Liver (tissue), 9 donors: Measurements from ENCODE around the gene COBL. TPM values are rescaled to one million over a fixed set of nuclear protein-coding genes. Genes with fewer than 3 reads are reported as not detected.

Experiments used
- DNase-seq: peaks from one replicate; pipeline ENCODE4 v3.0.0-alpha.2; 2017; ENCODE audit warnings: low spot score
- H3K27ac ChIP-seq, 2 donors: one replicate each; pipeline ENCODE4 v1.7.0; 2013; ENCODE audit warnings: inconsistent platforms in 2 of 2, low read length in 2 of 2, control low read depth in 1 of 2, low read depth in 1 of 2, mild to moderate bottlenecking in 1 of 2
- H3K27me3 ChIP-seq, 4 donors: one replicate each; pipeline versions ENCODE4 v1.6.1 to v1.7.0; 2013; ENCODE audit warnings: low read length in 3 of 4, inconsistent platforms in 1 of 4, mild to moderate bottlenecking in 1 of 4, moderate library complexity in 1 of 4; ENCODE audit not compliant: control insufficient read depth in 4 of 4, insufficient read depth in 4 of 4
- H3K36me3 ChIP-seq, 4 donors: one replicate each; pipeline versions ENCODE4 v1.6.1 to v1.7.0; 2013; ENCODE audit warnings: low read length in 3 of 4, mild to moderate bottlenecking in 3 of 4, low read depth in 1 of 4, moderate library complexity in 1 of 4; ENCODE audit not compliant: control insufficient read depth in 4 of 4, insufficient read depth in 3 of 4
- H3K4me1 ChIP-seq, 4 donors: one replicate each; pipeline versions ENCODE4 v1.6.1 to v1.7.0; 2013; ENCODE audit warnings: low read length in 3 of 4, mild to moderate bottlenecking in 3 of 4, moderate library complexity in 1 of 4; ENCODE audit not compliant: control insufficient read depth in 4 of 4, insufficient read depth in 4 of 4
- H3K4me3 ChIP-seq, 3 donors: one replicate each; pipeline versions ENCODE4 v1.6.1 to v1.7.0; 2013; ENCODE audit warnings: low read length in 3 of 3, control low read depth in 1 of 3, low read depth in 1 of 3, mild to moderate bottlenecking in 1 of 3
- H3K9ac ChIP-seq, 2 donors: one replicate each; pipeline ENCODE4 v1.7.0; 2013; ENCODE audit warnings: low read length in 2 of 2, mild to moderate bottlenecking in 2 of 2, moderate library complexity in 2 of 2, control low read depth in 1 of 2, low read depth in 1 of 2
- H3K9me3 ChIP-seq, 4 donors: one replicate each; pipeline versions ENCODE4 v1.6.1 to v1.7.0; 2013; ENCODE audit warnings: low read length in 3 of 4; ENCODE audit not compliant: control insufficient read depth in 4 of 4
- CTCF ChIP-seq: fragments of 150-350 bp; IDR thresholded peaks from 2 replicates; pipeline ENCODE4 v1.5.1; 2017; ENCODE audit warnings: improper control_type of control experiment, low read depth, low read length; ENCODE audit not compliant: missing input control
- EGR1 ChIP-seq, 2 donors: IDR thresholded peaks; 2 replicates each; pipeline ENCODE4 v1.6.1; 2016 to 2018; ENCODE audit warnings: antibody characterized with exemption in 2 of 2, low read depth in 2 of 2
- FOXA1 ChIP-seq: IDR thresholded peaks from 2 replicates; pipeline ENCODE4 v1.6.1; 2016; ENCODE audit warnings: antibody characterized with exemption
- FOXA2 ChIP-seq: IDR thresholded peaks from 2 replicates; pipeline ENCODE4 v1.6.1; 2016; ENCODE audit warnings: antibody characterized with exemption
- GABPA ChIP-seq, 2 donors: IDR thresholded peaks in 1 of 2; conservative IDR thresholded peaks in 1 of 2; 2 replicates each; pipeline ENCODE4 v1.6.1; 2016; ENCODE audit warnings: antibody characterized with exemption in 2 of 2, mild to moderate bottlenecking in 1 of 2, moderate library complexity in 1 of 2
- HNF4A ChIP-seq, 2 donors: conservative IDR thresholded peaks; 2 replicates each; pipeline ENCODE4 v1.6.1; 2016; ENCODE audit warnings: antibody characterized with exemption in 2 of 2, mild to moderate bottlenecking in 2 of 2
- NR2F2 ChIP-seq: IDR thresholded peaks from 2 replicates; pipeline ENCODE4 v1.6.1; 2016; ENCODE audit warnings: antibody characterized with exemption
- RAD21 ChIP-seq, 2 donors: IDR thresholded peaks; 2 replicates each; pipeline ENCODE4 v1.6.1; 2016; ENCODE audit warnings: antibody characterized with exemption in 2 of 2, mild to moderate bottlenecking in 2 of 2
- RXRA ChIP-seq, 2 donors: IDR thresholded peaks; 2 replicates each; pipeline ENCODE4 v1.6.1; 2017 to 2018; ENCODE audit warnings: antibody characterized with exemption in 2 of 2, mild to moderate bottlenecking in 1 of 2
- SP1 ChIP-seq: IDR thresholded peaks from 2 replicates; pipeline ENCODE4 v1.6.1; 2018; ENCODE audit warnings: antibody characterized with exemption, mild to moderate bottlenecking
- ZBTB33 ChIP-seq: IDR thresholded peaks from 2 replicates; pipeline ENCODE4 v1.6.1; 2016; ENCODE audit warnings: antibody characterized with exemption
- WGBS: extraction: QIAGEN DNeasy Blood & Tissue Kit; methylation state at CpG from one replicate; pipeline ENCODE4 v1.1.7; 2013; 5-methylcytosine and 5-hydroxymethylcytosine counted together
- polyA plus RNA-seq, 2 donors: library from polyadenylated mRNA; stranded (reverse) in 1 of 2; unstranded in 1 of 2; fragments of 200-250 nt in 1 of 2; fragments of >200 nt in 1 of 2; fragmentation: Nextera tagmentation in 1 of 2; extraction: Ambion mirVana in 1 of 2; gene quantifications; one replicate each; pipeline versions ENCODE4 v1.2.1 to v1.2.3, GENCODE V29; 2013 to 2015
- total RNA-seq, 2 donors: library from RNA; depleted of rRNA; stranded (reverse); fragments of >200 nt; gene quantifications; one replicate each; pipeline ENCODE4 v1.2.3, GENCODE V29; 2014
- TF ChIP-seq, protein P1 (sequence below): IDR thresholded peaks from 2 replicates; pipeline ENCODE4 v1.6.1; 2016; ENCODE audit warnings: antibody characterized with exemption, mild to moderate bottlenecking
- TF ChIP-seq, protein P2 (sequence below): IDR thresholded peaks from 2 replicates; pipeline ENCODE4 v1.6.1; 2016; ENCODE audit warnings: antibody characterized with exemption
- donor health status: healthy.
- donor health status: healthy.
- donor health status: healthy.
- donor health status: healthy.
- donor health status: healthy.

COBL gene
- total and polyA plus RNA-seq, 4 donors, result 5.8 to 18.7 (median 10.7) TPM

GRCh38 chr7:51226916-51227535 lies 89.6 kb downstream of the COBL start:
- no peak overlapping the region for H3K9ac ChIP-seq
- no peaks in the 10 kb centered on the region for H3K27me3 ChIP-seq
- H3K9me3 ChIP-seq, result no peaks in the 10 kb centered on the region
- no peak overlapping the region for H3K27ac ChIP-seq
- TF ChIP-seq CTCF (no peak), RAD21 (IDR thresholded peaks at IDR 0.05) (no peak), GABPA (IDR thresholded peaks at IDR 0.05 in 1 of 2, conservative IDR thresholded peaks at IDR 0.05 in 1 of 2) (no peak), RXRA (IDR thresholded peaks at IDR 0.05) (no peak), ZBTB33 (no peak), EGR1 (IDR thresholded peaks at IDR 0.05; ENCODE audit: low read depth in 2 of 2) (no peak), NR2F2 (no peak), FOXA2 (no peak), SP1 (no peak), HNF4A (conservative IDR thresholded peaks at IDR 0.05) (no peak)
- TF ChIP-seq, protein P1, sequence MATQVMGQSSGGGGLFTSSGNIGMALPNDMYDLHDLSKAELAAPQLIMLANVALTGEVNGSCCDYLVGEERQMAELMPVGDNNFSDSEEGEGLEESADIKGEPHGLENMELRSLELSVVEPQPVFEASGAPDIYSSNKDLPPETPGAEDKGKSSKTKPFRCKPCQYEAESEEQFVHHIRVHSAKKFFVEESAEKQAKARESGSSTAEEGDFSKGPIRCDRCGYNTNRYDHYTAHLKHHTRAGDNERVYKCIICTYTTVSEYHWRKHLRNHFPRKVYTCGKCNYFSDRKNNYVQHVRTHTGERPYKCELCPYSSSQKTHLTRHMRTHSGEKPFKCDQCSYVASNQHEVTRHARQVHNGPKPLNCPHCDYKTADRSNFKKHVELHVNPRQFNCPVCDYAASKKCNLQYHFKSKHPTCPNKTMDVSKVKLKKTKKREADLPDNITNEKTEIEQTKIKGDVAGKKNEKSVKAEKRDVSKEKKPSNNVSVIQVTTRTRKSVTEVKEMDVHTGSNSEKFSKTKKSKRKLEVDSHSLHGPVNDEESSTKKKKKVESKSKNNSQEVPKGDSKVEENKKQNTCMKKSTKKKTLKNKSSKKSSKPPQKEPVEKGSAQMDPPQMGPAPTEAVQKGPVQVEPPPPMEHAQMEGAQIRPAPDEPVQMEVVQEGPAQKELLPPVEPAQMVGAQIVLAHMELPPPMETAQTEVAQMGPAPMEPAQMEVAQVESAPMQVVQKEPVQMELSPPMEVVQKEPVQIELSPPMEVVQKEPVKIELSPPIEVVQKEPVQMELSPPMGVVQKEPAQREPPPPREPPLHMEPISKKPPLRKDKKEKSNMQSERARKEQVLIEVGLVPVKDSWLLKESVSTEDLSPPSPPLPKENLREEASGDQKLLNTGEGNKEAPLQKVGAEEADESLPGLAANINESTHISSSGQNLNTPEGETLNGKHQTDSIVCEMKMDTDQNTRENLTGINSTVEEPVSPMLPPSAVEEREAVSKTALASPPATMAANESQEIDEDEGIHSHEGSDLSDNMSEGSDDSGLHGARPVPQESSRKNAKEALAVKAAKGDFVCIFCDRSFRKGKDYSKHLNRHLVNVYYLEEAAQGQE, result no peak
- no peak overlapping the region for H3K4me3 ChIP-seq
- WGBS, result 91% methylated on average over 10 of the region's 10 CpGs
- no peak for DNase-seq
- no peaks in the 10 kb centered on the region for H3K36me3 ChIP-seq
- H3K4me1 ChIP-seq, result peaks cover 5 to 11% (median 7%) of the 10 kb centered on the region in 4 donors

DNA sequence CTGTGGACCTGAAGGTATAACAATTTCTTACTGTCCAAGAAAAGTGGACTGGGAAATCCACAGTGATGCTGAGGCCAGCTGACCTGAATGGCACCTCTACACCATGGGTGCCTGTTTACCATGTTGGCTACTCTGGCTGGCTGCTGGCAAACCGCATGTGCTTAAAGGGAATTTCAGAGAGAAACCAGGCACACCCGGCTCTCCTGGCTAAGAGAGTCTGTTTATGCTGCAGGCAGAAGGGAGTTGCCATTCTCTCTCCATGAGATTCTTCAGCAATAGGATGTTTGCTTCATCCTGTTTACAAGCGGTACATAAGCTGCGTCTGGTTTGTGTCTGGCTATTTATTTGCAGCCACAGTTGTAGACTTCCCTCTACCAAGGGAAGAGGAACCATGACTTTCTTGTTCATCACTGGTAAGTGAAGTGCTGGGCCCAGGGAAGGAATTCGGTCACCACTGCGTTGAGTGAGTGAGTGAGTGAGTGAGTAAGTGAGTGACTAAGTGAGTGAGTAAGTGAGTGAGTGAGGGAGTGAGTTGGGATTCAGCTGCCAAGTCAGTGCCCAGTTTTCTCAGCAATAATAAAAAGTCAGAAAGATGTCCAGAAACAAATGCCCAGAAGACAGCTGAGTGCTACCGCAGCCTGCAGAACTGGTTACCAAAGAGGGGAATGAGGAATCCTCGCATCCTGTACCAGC lies 90.4 kb downstream of the COBL start:
- H3K9me3 ChIP-seq, result no peaks in the 10 kb centered on the region
- H3K36me3 ChIP-seq, result no peaks in the 10 kb centered on the region
- 61% methylated on average over 8 of the region's 8 CpGs for WGBS
- TF ChIP-seq, protein P2, sequence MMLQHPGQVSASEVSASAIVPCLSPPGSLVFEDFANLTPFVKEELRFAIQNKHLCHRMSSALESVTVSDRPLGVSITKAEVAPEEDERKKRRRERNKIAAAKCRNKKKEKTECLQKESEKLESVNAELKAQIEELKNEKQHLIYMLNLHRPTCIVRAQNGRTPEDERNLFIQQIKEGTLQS, result no peak
- TF ChIP-seq FOXA1 (no peak), HNF4A (conservative IDR thresholded peaks at IDR 0.05) (no peak)
- no peak for DNase-seq
- peaks cover 5 to 11% (median 7%) of the 10 kb centered on the region in 4 donors for H3K4me1 ChIP-seq
- no peak overlapping the region for H3K4me3 ChIP-seq
- no peak overlapping the region for H3K27ac ChIP-seq
- H3K9ac ChIP-seq, result no peak overlapping the region
- no peaks in the 10 kb centered on the region for H3K27me3 ChIP-seq
